ENCODE measurements around the gene SYCP2. TPM values are rescaled to one million over a fixed set of nuclear protein-coding genes. Genes with fewer than 3 reads are reported as not detected.
"Not testable (repeated sequence)": the region's sequence is repeated elsewhere in the genome, so short reads cannot be mapped to it uniquely, and the experiment has no call there.

SYCP2 gene
- total and polyA plus RNA-seq, 2 experiments from 2014 or later = 0.22 to 0.24 TPM

GRCh38 chr20:59864726-59865125 is 68.7 kb downstream of the SYCP2 start:
- H3F3A ChIP-seq (ENCODE audit: insufficient read depth) = no peaks in the 10 kb centered on the region
- no peaks in the 10 kb centered on the region for H3K4me1 ChIP-seq (ENCODE audit: insufficient read depth)
- H3K9me2 ChIP-seq (ENCODE audit: insufficient read depth) = no peaks in the 10 kb centered on the region
- no peak for DNase-seq
- H3K4me2 ChIP-seq (ENCODE audit: unreplicated experiment) = no peak overlapping the region
- TF ChIP-seq EZH2phosphoT487 (IDR thresholded peaks at IDR 0.05; ENCODE audit: insufficient read depth, low read depth) = no peak
- TF ChIP-seq EZH2 (IDR thresholded peaks at IDR 0.05; ENCODE audit: insufficient read depth, poor library complexity, severe bottlenecking) = no peak
- no peaks in the 10 kb centered on the region for H3K36me3 ChIP-seq (ENCODE audit: low read depth)
- no peak overlapping the region for H3K27ac ChIP-seq
- H3K9ac ChIP-seq = no peak overlapping the region
- H3K9me3 ChIP-seq (ENCODE audit: low read depth) = no peaks in the 10 kb centered on the region
- in situ Hi-C loops (cut with MboI) = no loop called here
- H3K79me2 ChIP-seq (ENCODE audit: insufficient read depth) = no peaks in the 10 kb centered on the region
- H3K27me3 ChIP-seq (replicated peaks; ENCODE audit: insufficient read depth) = no peaks in the 10 kb centered on the region
- no peak overlapping the region for H2AFZ ChIP-seq
- H3K4me3 ChIP-seq = no peak overlapping the region
- no peaks in the 10 kb centered on the region for H4K20me1 ChIP-seq (ENCODE audit: insufficient read depth)
- WGBS, 2 experiments (ENCODE audit: low coverage in 1 of 2, low lambda C conversion rate in 2 of 2, missing lambda C conversion rate in 2 of 2) = 76 to 86% methylated on average over 1 of the region's 1 CpG

GRCh38 chr20:59863058-59863457 is 70.4 kb downstream of the SYCP2 start:
- no peak for TF ChIP-seq EZH2phosphoT487 (IDR thresholded peaks at IDR 0.05; ENCODE audit: insufficient read depth, low read depth)
- in situ Hi-C loops (cut with MboI) = no loop called here
- Histone ChIP-seq H3K4me1 (ENCODE audit: insufficient read depth) (no peaks in the 10 kb centered on the region), H3K79me2 (ENCODE audit: insufficient read depth) (no peaks in the 10 kb centered on the region), H3K9me3 (ENCODE audit: low read depth) (no peaks in the 10 kb centered on the region), H3K4me2 (ENCODE audit: unreplicated experiment) (no peak overlapping the region), H3K27me3 (replicated peaks; ENCODE audit: insufficient read depth) (no peaks in the 10 kb centered on the region), H3K9ac (no peak overlapping the region), H4K20me1 (ENCODE audit: insufficient read depth) (no peaks in the 10 kb centered on the region), H3K9me2 (ENCODE audit: insufficient read depth) (no peaks in the 10 kb centered on the region), H3K4me3 (no peak overlapping the region), H3F3A (ENCODE audit: insufficient read depth) (no peaks in the 10 kb centered on the region), H3K27ac (no peak overlapping the region), H2AFZ (no peak overlapping the region), H3K36me3 (ENCODE audit: low read depth) (no peaks in the 10 kb centered on the region)
- DNase-seq = no peak
- WGBS, 2 experiments (ENCODE audit: low coverage in 1 of 2, low lambda C conversion rate in 2 of 2, missing lambda C conversion rate in 2 of 2) = 84 to 90% methylated on average over 3 of the region's 3 CpGs

DNA sequence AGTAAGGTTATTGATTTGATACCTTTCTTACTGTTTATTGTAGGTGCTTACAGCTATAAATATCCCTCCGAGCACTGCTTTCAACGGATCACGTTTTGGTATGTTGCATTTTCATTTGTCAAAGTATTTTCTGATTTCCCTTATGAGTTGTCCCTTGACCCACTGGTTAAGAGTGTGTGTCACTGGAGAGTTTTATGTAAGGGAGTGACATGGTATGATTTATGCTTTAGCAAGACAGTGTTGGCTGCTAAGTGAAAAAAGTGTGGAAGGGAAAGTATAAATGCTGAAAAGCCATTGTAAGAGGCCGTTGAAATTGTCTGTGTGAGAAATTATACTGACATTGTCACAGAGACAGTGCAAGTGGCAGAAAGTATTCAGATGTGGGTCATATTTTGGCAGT is 72.0 kb downstream of the SYCP2 start:
- H3K9me2 ChIP-seq (ENCODE audit: insufficient read depth) = no peaks in the 10 kb centered on the region
- H3K9ac ChIP-seq = no peak overlapping the region
- in situ Hi-C loops (cut with MboI) = no loop called here
- no peaks in the 10 kb centered on the region for H3K36me3 ChIP-seq (ENCODE audit: low read depth)
- H3K9me3 ChIP-seq (ENCODE audit: low read depth) = no peaks in the 10 kb centered on the region
- DNase-seq = no peak
- no peaks in the 10 kb centered on the region for H4K20me1 ChIP-seq (ENCODE audit: insufficient read depth)
- no peak overlapping the region for H3K4me3 ChIP-seq
- no peak overlapping the region for H3K4me2 ChIP-seq (ENCODE audit: unreplicated experiment)
- no peaks in the 10 kb centered on the region for H3K27me3 ChIP-seq (replicated peaks; ENCODE audit: insufficient read depth)
- no peak for TF ChIP-seq EZH2 (IDR thresholded peaks at IDR 0.05; ENCODE audit: insufficient read depth, poor library complexity, severe bottlenecking)
- WGBS, 2 experiments (ENCODE audit: low coverage in 1 of 2, low lambda C conversion rate in 2 of 2, missing lambda C conversion rate in 2 of 2) = 87 to 92% methylated on average over 4 of the region's 4 CpGs
- no peaks in the 10 kb centered on the region for H3F3A ChIP-seq (ENCODE audit: insufficient read depth)
- H3K27ac ChIP-seq = no peak overlapping the region
- H3K4me1 ChIP-seq (ENCODE audit: insufficient read depth) = no peaks in the 10 kb centered on the region
- no peak overlapping the region for H2AFZ ChIP-seq
- H3K79me2 ChIP-seq (ENCODE audit: insufficient read depth) = no peaks in the 10 kb centered on the region

GRCh38 chr20:59858425-59858824 is 75.0 kb downstream of the SYCP2 start:
- Histone ChIP-seq H3K9ac (no peak overlapping the region), H3K27ac (no peak overlapping the region), H3K4me3 (no peak overlapping the region), H3K4me1 (ENCODE audit: insufficient read depth) (no peaks in the 10 kb centered on the region), H3K27me3 (replicated peaks; ENCODE audit: insufficient read depth) (no peaks in the 10 kb centered on the region), H3K9me3 (ENCODE audit: low read depth) (no peaks in the 10 kb centered on the region), H2AFZ (no peak overlapping the region), H3K36me3 (ENCODE audit: low read depth) (no peaks in the 10 kb centered on the region), H3K4me2 (ENCODE audit: unreplicated experiment) (no peak overlapping the region), H3K79me2 (ENCODE audit: insufficient read depth) (no peaks in the 10 kb centered on the region), H4K20me1 (ENCODE audit: insufficient read depth) (no peaks in the 10 kb centered on the region), H3F3A (ENCODE audit: insufficient read depth) (no peaks in the 10 kb centered on the region), H3K9me2 (ENCODE audit: insufficient read depth) (no peaks in the 10 kb centered on the region)
- in situ Hi-C loops (cut with MboI) = no loop called here
- WGBS, 2 experiments (ENCODE audit: low coverage in 1 of 2, low lambda C conversion rate in 2 of 2, missing lambda C conversion rate in 2 of 2) = 61 to 62% methylated on average over 5 of the region's 5 CpGs
- TF ChIP-seq EZH2 (IDR thresholded peaks at IDR 0.05; ENCODE audit: insufficient read depth, poor library complexity, severe bottlenecking) (no peak), EZH2phosphoT487 (IDR thresholded peaks at IDR 0.05; ENCODE audit: insufficient read depth, low read depth) (no peak)
- DNase-seq = no peak

- Histone ChIP-seq H3K4me1 (ENCODE audit: insufficient read depth) (no peaks in the 10 kb centered on the region), H3K36me3 (ENCODE audit: low read depth) (no peaks in the 10 kb centered on the region), H3K9me3 (ENCODE audit: low read depth) (no peaks in the 10 kb centered on the region), H3K4me3 (no peak overlapping the region), H3F3A (ENCODE audit: insufficient read depth) (no peaks in the 10 kb centered on the region), H3K79me2 (ENCODE audit: insufficient read depth) (no peaks in the 10 kb centered on the region), H3K27ac (no peak overlapping the region), H3K4me2 (ENCODE audit: unreplicated experiment) (no peak overlapping the region), H3K9me2 (ENCODE audit: insufficient read depth) (no peaks in the 10 kb centered on the region), H4K20me1 (ENCODE audit: insufficient read depth) (no peaks in the 10 kb centered on the region), H2AFZ (no peak overlapping the region), H3K9ac (no peak overlapping the region), H3K27me3 (replicated peaks; ENCODE audit: insufficient read depth) (no peaks in the 10 kb centered on the region)
- no peak for TF ChIP-seq EZH2 (IDR thresholded peaks at IDR 0.05; ENCODE audit: insufficient read depth, poor library complexity, severe bottlenecking)
- TF ChIP-seq EZH2phosphoT487 (IDR thresholded peaks at IDR 0.05; ENCODE audit: insufficient read depth, low read depth) = no peak
- WGBS, 2 experiments (ENCODE audit: low coverage in 1 of 2, low lambda C conversion rate in 2 of 2, missing lambda C conversion rate in 2 of 2) = 78 to 80% methylated on average over 2 of the region's 2 CpGs
- in situ Hi-C loops (cut with MboI) = no loop called here
- DNase-seq = no peak
Observed at GRCh38 chr20:59857966-59858365, 75.5 kb downstream of the SYCP2 start.

GRCh38 chr20:59856941-59857340 is 76.5 kb downstream of the SYCP2 start:
- not testable (repeated sequence) for H3K9me3 ChIP-seq (ENCODE audit: low read depth); H3K9ac ChIP-seq
- 67 to 69% methylated on average over 5 of the region's 5 CpGs for WGBS, 2 experiments (ENCODE audit: low coverage in 1 of 2, low lambda C conversion rate in 2 of 2, missing lambda C conversion rate in 2 of 2)

DNA sequence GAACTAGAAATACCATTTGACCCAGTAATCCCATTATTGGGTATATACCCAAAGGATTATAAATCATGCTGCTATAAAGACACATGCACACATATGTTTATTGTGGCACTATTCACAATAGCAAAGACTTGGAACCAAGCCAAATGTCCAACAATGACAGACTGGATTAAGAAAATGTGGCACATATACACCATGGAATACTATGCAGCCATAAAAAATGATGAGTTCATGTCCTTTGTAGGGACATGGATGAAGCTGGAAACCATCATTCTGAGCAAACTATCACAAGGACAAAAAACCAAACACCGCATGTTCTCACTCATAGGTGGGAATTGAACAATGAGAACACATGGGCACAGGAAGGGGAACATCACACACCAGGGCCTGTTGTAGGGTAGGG is 76.9 kb downstream of the SYCP2 start:
- H3F3A ChIP-seq (ENCODE audit: insufficient read depth); H3K36me3 ChIP-seq (ENCODE audit: low read depth); H3K4me3 ChIP-seq; H3K4me1 ChIP-seq (ENCODE audit: insufficient read depth); H3K79me2 ChIP-seq (ENCODE audit: insufficient read depth); H3K4me2 ChIP-seq (ENCODE audit: unreplicated experiment); H2AFZ ChIP-seq; H3K27me3 ChIP-seq (replicated peaks; ENCODE audit: insufficient read depth); H4K20me1 ChIP-seq (ENCODE audit: insufficient read depth); DNase-seq; H3K9me2 ChIP-seq (ENCODE audit: insufficient read depth); in situ Hi-C loops (cut with MboI); H3K27ac ChIP-seq; H3K9me3 ChIP-seq (ENCODE audit: low read depth); H3K9ac ChIP-seq: not testable (repeated sequence)
- 86 to 100% methylated on average over 1 of the region's 1 CpG for WGBS, 2 experiments (ENCODE audit: low coverage in 1 of 2, low lambda C conversion rate in 2 of 2, missing lambda C conversion rate in 2 of 2)

More at GRCh38 chr20:59856941-59857340, 76.5 kb downstream of the SYCP2 start:
- in situ Hi-C loops (cut with MboI); H3K4me3 ChIP-seq; H3K4me2 ChIP-seq (ENCODE audit: unreplicated experiment); H3K9me2 ChIP-seq (ENCODE audit: insufficient read depth); H3K4me1 ChIP-seq (ENCODE audit: insufficient read depth); H2AFZ ChIP-seq; DNase-seq; H4K20me1 ChIP-seq (ENCODE audit: insufficient read depth); H3F3A ChIP-seq (ENCODE audit: insufficient read depth); H3K79me2 ChIP-seq (ENCODE audit: insufficient read depth); H3K27ac ChIP-seq; H3K36me3 ChIP-seq (ENCODE audit: low read depth); H3K27me3 ChIP-seq (replicated peaks; ENCODE audit: insufficient read depth): not testable (repeated sequence)
